ENCODE results near the gene MGA.

The MGA gene

GRCh38 chr15:41814534-41814933, 154.3 kb downstream of the MGA start:
- H3K4me3 ChIP-seq (replicated peaks; ENCODE audit: insufficient read depth, low read length) = no peak overlapping the region
- TF ChIP-seq POLR2AphosphoS5 (IDR thresholded peaks at IDR 0.05; ENCODE audit: low read depth) (no peak), SPI1 (IDR thresholded peaks at IDR 0.05; ENCODE audit: borderline replicate concordance, low read depth) (no peak), CTCF (IDR thresholded peaks at IDR 0.05; ENCODE audit: insufficient read depth, low read length) (no peak), REST (IDR thresholded peaks at IDR 0.05; ENCODE audit: insufficient replicate concordance, low read depth) (no peak), GABPA (IDR thresholded peaks at IDR 0.05; ENCODE audit: low read depth) (no peak)
- DNase-seq (ENCODE audit: low read depth in 1 of 2, low spot score in 1 of 2) = no peak
- H3K27ac ChIP-seq (replicated peaks) = no peak overlapping the region
- no peaks in the 10 kb centered on the region for H3K27me3 ChIP-seq (ENCODE audit: insufficient read depth, poor library complexity, severe bottlenecking)

DNA sequence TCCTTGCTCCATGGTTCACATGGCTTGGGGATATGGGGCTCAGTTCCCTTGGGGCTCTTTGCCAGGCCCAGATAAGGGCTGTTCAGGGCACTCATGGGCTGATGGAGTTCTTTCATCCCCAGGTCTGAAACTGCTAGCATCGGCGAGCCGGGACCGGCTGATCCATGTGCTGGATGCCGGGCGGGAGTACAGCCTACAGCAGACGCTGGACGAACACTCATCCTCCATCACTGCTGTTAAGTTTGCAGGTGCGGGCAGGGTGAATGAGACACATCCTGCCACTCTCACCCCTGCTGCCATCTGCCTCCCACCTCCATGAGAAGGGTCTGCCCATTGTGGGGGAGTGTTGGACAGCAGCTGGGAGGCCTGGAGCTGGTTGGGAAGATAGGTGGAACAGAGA, 156.6 kb downstream of the MGA start:
- TF ChIP-seq CTCF (IDR thresholded peaks at IDR 0.05; ENCODE audit: insufficient read depth, low read length) = no peak
- no peak for TF ChIP-seq GABPA (IDR thresholded peaks at IDR 0.05; ENCODE audit: low read depth)
- TF ChIP-seq POLR2AphosphoS5 (IDR thresholded peaks at IDR 0.05; ENCODE audit: low read depth) = no peak
- no peak for TF ChIP-seq SPI1 (IDR thresholded peaks at IDR 0.05; ENCODE audit: borderline replicate concordance, low read depth)
- no peak for TF ChIP-seq REST (IDR thresholded peaks at IDR 0.05; ENCODE audit: insufficient replicate concordance, low read depth)
- no peak for DNase-seq (ENCODE audit: low read depth in 1 of 2, low spot score in 1 of 2)
- Histone ChIP-seq H3K4me3 (replicated peaks; ENCODE audit: insufficient read depth, low read length) (no peak overlapping the region), H3K27ac (replicated peaks) (no peak overlapping the region), H3K27me3 (ENCODE audit: insufficient read depth, poor library complexity, severe bottlenecking) (no peaks in the 10 kb centered on the region)

- H3K4me3 ChIP-seq (replicated peaks; ENCODE audit: insufficient read depth, low read length) = no peak overlapping the region
- no peak for DNase-seq (ENCODE audit: low read depth in 1 of 2, low spot score in 1 of 2)
- TF ChIP-seq REST (IDR thresholded peaks at IDR 0.05; ENCODE audit: insufficient replicate concordance, low read depth) = no peak
- TF ChIP-seq GABPA (IDR thresholded peaks at IDR 0.05; ENCODE audit: low read depth) = no peak
- TF ChIP-seq POLR2AphosphoS5 (IDR thresholded peaks at IDR 0.05; ENCODE audit: low read depth) = no peak
- no peak for TF ChIP-seq SPI1 (IDR thresholded peaks at IDR 0.05; ENCODE audit: borderline replicate concordance, low read depth)
- no peak for TF ChIP-seq CTCF (IDR thresholded peaks at IDR 0.05; ENCODE audit: insufficient read depth, low read length)
- no peaks in the 10 kb centered on the region for H3K27me3 ChIP-seq (ENCODE audit: insufficient read depth, poor library complexity, severe bottlenecking)
- H3K27ac ChIP-seq (replicated peaks) = no peak overlapping the region
Measured at GRCh38 chr15:41817327-41817726, 157.1 kb downstream of the MGA start.

Data from HL-60 (cell line).